H1 (cell line): Measurements from ENCODE around the gene ZNF451. TPM values are rescaled to one million over a fixed set of nuclear protein-coding genes. Genes with fewer than 3 reads are reported as not detected.

Experiments used
- CTCF ChIA-PET: fragments of 300-600 bp; sonication (Branson Sonifier 250); formaldehyde crosslinking; loops from one replicate; lab custom pipeline; 2021; ENCODE audit not compliant: partially characterized antibody; lab: Charles Lee
- POLR2A ChIA-PET: fragments of 300-600 bp; sonication (Branson Sonifier 250); formaldehyde crosslinking; loops from one replicate; lab custom pipeline; 2021; ENCODE audit warnings: inconsistent platforms; ENCODE audit not compliant: partially characterized antibody; lab: Charles Lee
- DNase-seq, 2 experiments: peaks; one replicate each; pipeline versions ENCODE4 v3.0.0 to v3.0.0-alpha.2; 2010 to 2022; ENCODE audit warnings: low spot score in 2 of 2, low read depth in 1 of 2, mixed read lengths in 1 of 2
- FAIRE-seq: peaks from 2 replicates; lab custom pipeline; 2011; peaks lifted over from hg19 to GRCh38; lab: Jason Lieb, UNC
- H2AFZ ChIP-seq: 2 replicates; pipeline ENCODE4 v1.8.1; 2012; ENCODE audit warnings: low read length, inconsistent platforms
- H2AK5ac ChIP-seq: 2 replicates; pipeline ENCODE4 v1.6.1; 2013; ENCODE audit warnings: low read depth, low read length
- H2BK120ac ChIP-seq: replicated peaks from 2 replicates; pipeline ENCODE3; 2013; ENCODE audit warnings: low read depth, low read length, inconsistent platforms
- H2BK12ac ChIP-seq: 2 replicates; pipeline ENCODE4 v1.6.1; 2013; ENCODE audit warnings: low read depth, low read length
- H2BK15ac ChIP-seq: 2 replicates; pipeline ENCODE4 v1.6.1; 2013; ENCODE audit warnings: low read length
- H2BK20ac ChIP-seq: 2 replicates; pipeline ENCODE4 v1.6.1; 2013; ENCODE audit warnings: low read length
- H2BK5ac ChIP-seq: 2 replicates; pipeline ENCODE4 v1.6.1; 2013; ENCODE audit warnings: low read depth, low read length
- H3K14ac ChIP-seq: 2 replicates; pipeline ENCODE4 v1.6.1; 2013; ENCODE audit warnings: inconsistent platforms; ENCODE audit not compliant: insufficient read length
- H3K18ac ChIP-seq: 2 replicates; pipeline ENCODE4 v1.6.1; 2013; ENCODE audit warnings: low read length; ENCODE audit errors: extremely low read depth
- H3K23ac ChIP-seq: 2 replicates; pipeline ENCODE4 v1.6.1; 2013; ENCODE audit warnings: inconsistent platforms; ENCODE audit not compliant: insufficient read length
- H3K23me2 ChIP-seq: 2 replicates; pipeline ENCODE4 v1.6.1; 2013; ENCODE audit warnings: low read depth, low read length
- H3K27ac ChIP-seq: 2 replicates; pipeline ENCODE4 v1.6.1; 2011; ENCODE audit warnings: low read depth, low read length, inconsistent platforms
- H3K27me3 ChIP-seq, 4 experiments: replicated peaks in 1 of 4; 1 replicate in 1 of 4; 2 replicates in 3 of 4; pipeline versions ENCODE4 v1.6.1 to v1.8.1; 2011 to 2013; ENCODE audit warnings: low read length in 3 of 4, mild to moderate bottlenecking in 3 of 4, inconsistent platforms in 2 of 4, mixed read lengths in 2 of 4, moderate library complexity in 1 of 4; ENCODE audit not compliant: control insufficient read depth in 3 of 4, insufficient read depth in 3 of 4; ENCODE audit errors: extremely low read depth in 1 of 4
- H3K36me3 ChIP-seq, 4 experiments: 2 replicates each; pipeline versions ENCODE4 v1.6.1 to v1.8.1; 2011 to 2013; ENCODE audit warnings: mild to moderate bottlenecking in 4 of 4, low read length in 3 of 4, moderate library complexity in 2 of 4, control low read depth in 1 of 4, inconsistent platforms in 1 of 4; ENCODE audit not compliant: insufficient read depth in 4 of 4, control insufficient read depth in 2 of 4
- H3K4ac ChIP-seq: replicated peaks from 2 replicates; pipeline ENCODE3; 2013; ENCODE audit warnings: low read length, low read depth, mixed read lengths, inconsistent platforms; ENCODE audit not compliant: insufficient read length
- H3K4me1 ChIP-seq, 4 experiments: replicated peaks in 1 of 4; 1 replicate in 1 of 4; 2 replicates in 3 of 4; pipeline versions ENCODE4 v1.6.1 to v1.8.1; 2011 to 2013; ENCODE audit warnings: low read length in 3 of 4, inconsistent platforms in 2 of 4, mixed read lengths in 1 of 4; ENCODE audit not compliant: insufficient read depth in 4 of 4, control insufficient read depth in 3 of 4
- H3K4me2 ChIP-seq, 2 experiments: 2 replicates each; pipeline versions ENCODE4 v1.6.1 to v1.8.1; 2011 to 2013; ENCODE audit warnings: low read depth in 2 of 2, low read length in 2 of 2, control low read depth in 1 of 2, inconsistent platforms in 1 of 2, mild to moderate bottlenecking in 1 of 2; ENCODE audit not compliant: insufficient read depth in 1 of 2
- H3K4me3 ChIP-seq, 4 experiments: fragments of 200-600, 300-600 bp in 1 of 4; sonication (generic), shearing (Covaris generic), sonication (Bioruptor Twin) in 1 of 4; 2 replicates each; pipeline versions ENCODE4 v1.5.1 to v1.8.1; 2011 to 2016; ENCODE audit warnings: low read length in 4 of 4, low read depth in 3 of 4, control low read depth in 2 of 4, inconsistent platforms in 2 of 4, mild to moderate bottlenecking in 2 of 4, mixed read lengths in 1 of 4, moderate library complexity in 1 of 4; ENCODE audit not compliant: insufficient read depth in 2 of 4; ENCODE audit errors: extremely low read depth in 1 of 4
- H3K56ac ChIP-seq: replicated peaks from 2 replicates; pipeline ENCODE3; 2013; ENCODE audit warnings: low read depth, mild to moderate bottlenecking, mixed read lengths, low read length, inconsistent platforms; ENCODE audit not compliant: insufficient read length
- H3K79me1 ChIP-seq: 2 replicates; pipeline ENCODE4 v1.6.1; 2013; ENCODE audit warnings: low read depth, low read length, control low read depth
- H3K79me2 ChIP-seq, 2 experiments: 2 replicates each; pipeline versions ENCODE4 v1.6.1 to v1.8.1; 2012 to 2013; ENCODE audit warnings: low read length in 2 of 2, mild to moderate bottlenecking in 2 of 2, inconsistent platforms in 1 of 2; ENCODE audit not compliant: insufficient read depth in 2 of 2, control insufficient read depth in 1 of 2
- H3K9ac ChIP-seq, 4 experiments: replicated peaks in 1 of 4; 1 replicate in 1 of 4; 2 replicates in 3 of 4; pipeline versions ENCODE4 v1.6.1 to v1.8.1; 2011 to 2013; ENCODE audit warnings: low read depth in 3 of 4, low read length in 3 of 4, control low read depth in 2 of 4, mild to moderate bottlenecking in 2 of 4, moderate library complexity in 2 of 4, inconsistent platforms in 1 of 4; ENCODE audit errors: extremely low read depth in 1 of 4
- H3K9me3 ChIP-seq, 2 experiments: 2 replicates each; pipeline versions ENCODE4 v1.6.1 to v1.8.1; 2012 to 2013; ENCODE audit warnings: mild to moderate bottlenecking in 2 of 2, moderate library complexity in 2 of 2, control low read depth in 1 of 2, inconsistent platforms in 1 of 2, low read depth in 1 of 2, low read length in 1 of 2, mixed read lengths in 1 of 2; ENCODE audit not compliant: insufficient read depth in 2 of 2
- H4K20me1 ChIP-seq, 2 experiments: replicated peaks in 1 of 2; 2 replicates each; pipeline versions ENCODE3 to v1.8.1; 2011 to 2013; ENCODE audit warnings: inconsistent platforms in 2 of 2, low read length in 2 of 2, mild to moderate bottlenecking in 1 of 2; ENCODE audit not compliant: insufficient read depth in 2 of 2, control insufficient read depth in 1 of 2
- H4K5ac ChIP-seq: 2 replicates; pipeline ENCODE4 v1.6.1; 2013; ENCODE audit warnings: low read length, low read depth, mixed read lengths, inconsistent platforms; ENCODE audit not compliant: insufficient read length
- H4K8ac ChIP-seq: 2 replicates; pipeline ENCODE4 v1.8.0; 2013; ENCODE audit warnings: mild to moderate bottlenecking, moderate library complexity, low read length, inconsistent platforms; ENCODE audit not compliant: insufficient read depth; ENCODE audit errors: extremely low read depth
- H4K91ac ChIP-seq: replicated peaks from 2 replicates; pipeline ENCODE3; 2013; ENCODE audit warnings: low read length, mixed read lengths, inconsistent platforms; ENCODE audit not compliant: insufficient read length
- EGR1 ChIP-seq: IDR thresholded peaks from 2 replicates; pipeline ENCODE4 v1.6.1; 2011; ENCODE audit warnings: low read depth, low read length, borderline replicate concordance
- EZH2 ChIP-seq: fragments of 200-600 bp; sonication (generic); IDR thresholded peaks from 2 replicates; pipeline ENCODE4 v1.7.1; 2012; ENCODE audit warnings: low read depth, mild to moderate bottlenecking, moderate library complexity, low read length, inconsistent platforms; ENCODE audit not compliant: severe bottlenecking
- NANOG ChIP-seq: IDR thresholded peaks from 2 replicates; pipeline ENCODE4 v1.6.1; 2011; ENCODE audit warnings: low read length, low read depth, mild to moderate bottlenecking, inconsistent platforms; ENCODE audit not compliant: insufficient read depth, poor library complexity, severe bottlenecking
- RFX5 ChIP-seq: IDR thresholded peaks from 2 replicates; pipeline ENCODE4 v1.6.1; 2011; ENCODE audit warnings: low read depth, low read length, improper control_type of control experiment, borderline replicate concordance
- SP2 ChIP-seq: IDR thresholded peaks from 2 replicates; pipeline ENCODE4 v1.6.1; 2012; ENCODE audit warnings: mild to moderate bottlenecking, low read length, inconsistent platforms
- SUZ12 ChIP-seq: fragments of 200-600 bp; sonication (generic); IDR thresholded peaks from 2 replicates; pipeline ENCODE4 v1.6.1; 2012; ENCODE audit warnings: mild to moderate bottlenecking, inconsistent platforms, low read length, moderate library complexity, mixed read lengths
- WGBS, 2 experiments: shearing (Covaris generic) in 1 of 2; methylation state at CpG; one replicate each; pipeline versions ENCODE4 v1.1.6 to v1.1.7; 2013 to 2015; ENCODE audit warnings: low lambda C conversion rate in 2 of 2, mixed read lengths in 2 of 2, inconsistent platforms in 1 of 2, low coverage in 1 of 2, missing lambda C conversion rate in 1 of 2; ENCODE audit not compliant: insufficient replicate concordance in 2 of 2, insufficient coverage in 1 of 2, insufficient read length in 1 of 2; ENCODE audit errors: extremely low coverage in 1 of 2, missing lambda C conversion rate in 1 of 2; 5-methylcytosine and 5-hydroxymethylcytosine counted together
- polyA plus RNA-seq, 7 experiments: library from polyadenylated mRNA; depleted of rRNA in 3 of 7; stranded (reverse) in 5 of 7; unstranded in 2 of 7; fragments of >200 nt in 5 of 7; fragments of 200-250 nt in 2 of 7; gene quantifications; 1 replicate in 5 of 7; 2 replicates in 1 of 7; 4 replicates in 1 of 7; pipeline versions ENCODE4 v1.2.1 to v1.2.3, GENCODE V29; 2011 to 2013; ENCODE audit warnings: missing spikeins in 2 of 7, mixed read lengths in 2 of 7
- total RNA-seq: library from RNA; stranded (reverse); fragmentation: NEBNext Ultra II Directional; extraction: Animal tissue kit (Norgen Biotek cat#: 25700); gene quantifications from 2 replicates; pipeline ENCODE4 v1.2.1, GENCODE V29; 2021
- TF ChIP-seq, protein P1 (sequence below): IDR thresholded peaks from 2 replicates; pipeline ENCODE4 v1.6.1; 2012; ENCODE audit warnings: inconsistent platforms

Gene ZNF451
- total and polyA plus RNA-seq, 2 of the 8 experiments (the other 6 are each of a cell fraction or from before 2014, with no cell fraction given), result 10.7 to 56.8 TPM

DNA sequence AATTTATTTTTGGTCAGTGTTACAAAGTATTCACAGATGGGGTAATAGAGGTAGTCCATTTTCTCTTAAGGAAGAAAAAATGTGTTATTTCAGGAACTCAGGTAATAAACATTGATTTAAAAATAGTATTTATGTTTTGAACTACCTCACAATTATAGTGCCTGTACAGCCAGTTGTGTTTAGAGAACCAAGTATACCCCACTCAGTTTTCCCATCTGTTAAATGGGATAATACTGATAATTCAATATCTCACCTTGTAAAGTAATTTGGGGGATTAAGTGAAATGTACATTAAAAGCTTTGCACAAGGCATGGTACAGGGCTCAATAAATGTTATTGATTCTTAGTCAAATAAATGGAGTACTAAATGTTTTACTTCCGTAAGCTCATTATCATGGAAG is 4.7 kb downstream of the ZNF451 start:
- Histone ChIP-seq H4K5ac (no peak overlapping the region), H3K27me3 (no peaks in the 10 kb centered on the region), H3K9me3 (no peaks in the 10 kb centered on the region), H3K79me1 (no peaks in the 10 kb centered on the region), H3K18ac (no peak overlapping the region), H4K20me1 (peaks cover 1 to 6% of the 10 kb centered on the region in 2 experiments), H2AFZ (no peak overlapping the region), H3K4me1 (peaks cover 0 to 4% (median 0%) of the 10 kb centered on the region in 4 experiments; a peak in 2 of 7 replicates)
- 94% methylated on average over 1 of the region's 1 CpG; no CpG with 5 or more reads in 1 of the 2 experiments for WGBS, 2 experiments
- DNase-seq, result no peak
- TF ChIP-seq SP2, result no peak
- TF ChIP-seq, protein P1, sequence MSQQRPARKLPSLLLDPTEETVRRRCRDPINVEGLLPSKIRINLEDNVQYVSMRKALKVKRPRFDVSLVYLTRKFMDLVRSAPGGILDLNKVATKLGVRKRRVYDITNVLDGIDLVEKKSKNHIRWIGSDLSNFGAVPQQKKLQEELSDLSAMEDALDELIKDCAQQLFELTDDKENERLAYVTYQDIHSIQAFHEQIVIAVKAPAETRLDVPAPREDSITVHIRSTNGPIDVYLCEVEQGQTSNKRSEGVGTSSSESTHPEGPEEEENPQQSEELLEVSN, result no peak
- TF ChIP-seq SUZ12, result no peak
- TF ChIP-seq EZH2, result no peak
- no peak for TF ChIP-seq RFX5
- no peak for TF ChIP-seq NANOG
- no peak for TF ChIP-seq EGR1
- TF ChIP-seq, all 59 proteins: peak for 0
- H2AK5ac ChIP-seq, result no peak overlapping the region
- no peak overlapping the region for H2BK120ac ChIP-seq
- no peak overlapping the region for H3K27ac ChIP-seq
- H2BK15ac ChIP-seq, result no peak overlapping the region
- H2BK12ac ChIP-seq, result no peak overlapping the region
- H2BK20ac ChIP-seq, result no peak overlapping the region
- FAIRE-seq, result no peak
- H3K23ac ChIP-seq, result no peak overlapping the region
- no peak overlapping the region for H4K91ac ChIP-seq
- ChIA-PET POLR2A (interaction anchor here (1.3 to 2.2 kb wide), 3 partner anchors 8 to 25 kb away, joined by 3 to 7 read pairs (median 4); no protein-coding TSS in a partner anchor), CTCF (interaction anchor here (0.6 to 1.6 kb wide), 4 partner anchors 12 to 1801 kb away, joined by 3 to 4 read pairs (median 3); no protein-coding TSS in a partner anchor)
- H3K4me2 ChIP-seq, result no peak overlapping the region
- H3K4ac ChIP-seq, result no peak overlapping the region
- no peak overlapping the region for H3K4me3 ChIP-seq
- H4K8ac ChIP-seq, result no peak overlapping the region
- peaks cover 2 to 64% of the 10 kb centered on the region in 2 experiments; a peak in 3 of 4 replicates for H3K79me2 ChIP-seq
- H3K56ac ChIP-seq, result no peak overlapping the region
- H3K23me2 ChIP-seq, result no peaks in the 10 kb centered on the region
- H2BK5ac ChIP-seq, result no peak overlapping the region
- H3K36me3 ChIP-seq, result peaks cover 0 to 50% (median 10%) of the 10 kb centered on the region in 4 experiments; a peak in 7 of 8 replicates
- no peak overlapping the region for H3K9ac ChIP-seq
- no peak overlapping the region for H3K14ac ChIP-seq
